Vagina (tissue), 2 donors: Measurements from ENCODE around the gene HSBP1L1.

Source experiments
- POLR2AphosphoS5 ChIP-seq, 2 donors: sonication (generic); formaldehyde crosslinking; IDR thresholded peaks; one replicate each; pipeline ENCODE4 v1.9.0; 2017; ENCODE audit warnings: antibody characterized with exemption in 2 of 2, mild to moderate bottlenecking in 2 of 2, low read depth in 1 of 2; ENCODE audit not compliant: insufficient read depth in 1 of 2
- TF ChIP-seq, protein P1 (sequence below), 3 experiments: fragments of 450-650 bp in 2 of 3; fragments of 200-600 bp in 1 of 3; sonication (generic) in 1 of 3; IDR thresholded peaks; one replicate each; pipeline ENCODE4 v1.5.1; 2017 to 2019; ENCODE audit warnings: antibody characterized with exemption in 3 of 3, mild to moderate bottlenecking in 2 of 3, moderate library complexity in 2 of 3

DNA sequence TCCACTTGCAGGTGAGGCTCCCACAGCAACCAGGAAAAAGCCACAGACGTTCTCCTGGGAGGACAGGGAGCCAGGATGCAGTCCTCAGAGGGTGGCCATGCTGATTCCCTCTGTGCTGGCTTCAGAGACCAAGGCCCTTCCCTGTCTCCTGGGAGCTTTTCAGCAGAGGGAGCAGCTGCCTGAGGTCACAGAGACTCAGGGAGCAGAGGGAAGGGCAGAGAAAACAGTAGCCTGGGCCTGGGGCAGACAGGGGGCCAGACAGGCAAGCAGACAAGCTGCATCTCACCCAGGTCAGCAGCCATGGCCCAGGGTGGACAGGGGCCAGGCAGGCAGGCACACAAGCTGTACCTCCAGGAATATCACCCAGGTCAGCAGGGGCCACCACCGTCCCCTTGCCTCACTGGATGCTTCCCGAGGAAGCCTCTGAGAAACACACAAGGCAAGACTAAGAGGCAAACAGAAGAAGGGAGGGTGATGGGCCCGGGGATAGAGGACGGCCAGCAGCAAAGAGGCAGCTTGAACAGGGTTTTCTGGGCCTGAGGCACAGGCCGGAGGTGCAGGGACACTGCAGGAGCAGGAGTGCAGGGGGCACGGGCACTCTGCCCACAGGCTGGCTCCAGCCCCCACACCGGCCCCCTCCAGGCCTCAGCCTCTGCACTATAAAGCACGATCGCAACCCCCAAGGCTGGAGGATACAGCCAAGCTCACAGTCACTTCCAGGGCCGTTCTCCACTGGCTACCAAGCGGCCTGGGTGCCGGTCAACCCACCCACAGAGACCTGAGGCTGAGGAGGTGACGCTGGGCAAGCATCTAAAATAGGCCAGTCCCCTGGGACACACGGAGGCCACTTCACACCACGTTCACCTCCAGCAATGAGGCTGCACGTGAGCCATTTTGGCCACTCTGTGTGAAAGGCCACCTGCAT is 19.1 kb upstream of the HSBP1L1 start:
- TF ChIP-seq, protein P1, sequence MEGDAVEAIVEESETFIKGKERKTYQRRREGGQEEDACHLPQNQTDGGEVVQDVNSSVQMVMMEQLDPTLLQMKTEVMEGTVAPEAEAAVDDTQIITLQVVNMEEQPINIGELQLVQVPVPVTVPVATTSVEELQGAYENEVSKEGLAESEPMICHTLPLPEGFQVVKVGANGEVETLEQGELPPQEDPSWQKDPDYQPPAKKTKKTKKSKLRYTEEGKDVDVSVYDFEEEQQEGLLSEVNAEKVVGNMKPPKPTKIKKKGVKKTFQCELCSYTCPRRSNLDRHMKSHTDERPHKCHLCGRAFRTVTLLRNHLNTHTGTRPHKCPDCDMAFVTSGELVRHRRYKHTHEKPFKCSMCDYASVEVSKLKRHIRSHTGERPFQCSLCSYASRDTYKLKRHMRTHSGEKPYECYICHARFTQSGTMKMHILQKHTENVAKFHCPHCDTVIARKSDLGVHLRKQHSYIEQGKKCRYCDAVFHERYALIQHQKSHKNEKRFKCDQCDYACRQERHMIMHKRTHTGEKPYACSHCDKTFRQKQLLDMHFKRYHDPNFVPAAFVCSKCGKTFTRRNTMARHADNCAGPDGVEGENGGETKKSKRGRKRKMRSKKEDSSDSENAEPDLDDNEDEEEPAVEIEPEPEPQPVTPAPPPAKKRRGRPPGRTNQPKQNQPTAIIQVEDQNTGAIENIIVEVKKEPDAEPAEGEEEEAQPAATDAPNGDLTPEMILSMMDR (IDR thresholded peaks at IDR 0.05), result no peak
- TF ChIP-seq POLR2AphosphoS5 (IDR thresholded peaks at IDR 0.05; ENCODE audit: insufficient read depth in 1 of 2, low read depth in 1 of 2), result no peak
